ENCODE results near the gene CCNDBP1.
"Not testable (repeated sequence)": the region's sequence is repeated elsewhere in the genome, so short reads cannot be mapped to it uniquely, and the experiment has no call there.

Gene CCNDBP1

GRCh38 chr15:43194795-43195194 is 9.6 kb downstream of the CCNDBP1 start:
- DNase-seq, result no peak

- no peak for DNase-seq
These were observed 11.8 kb downstream of the CCNDBP1 start for GRCh38 chr15:43196760-43197548.

- not testable (repeated sequence) for DNase-seq
These were observed 12.6 kb downstream of the CCNDBP1 start for GRCh38 chr15:43197773-43198172.

- not testable (repeated sequence) for DNase-seq
These were observed 13.4 kb downstream of the CCNDBP1 start for GRCh38 chr15:43198556-43198955.

- DNase-seq, result no peak
These were observed 13.8 kb downstream of the CCNDBP1 start for GRCh38 chr15:43198992-43199391.

GRCh38 chr15:43199945-43200488 is 14.8 kb downstream of the CCNDBP1 start:
- no peak for DNase-seq

GRCh38 chr15:43204016-43204901 is 19.1 kb downstream of the CCNDBP1 start:
- peak in 2 of 3 experiments; percentile 1 to 11 for DNase-seq

GRCh38 chr15:43206054-43206453 is 20.9 kb downstream of the CCNDBP1 start:
- DNase-seq, result no peak

GRCh38 chr15:43207024-43207423 is 21.8 kb downstream of the CCNDBP1 start:
- DNase-seq, result no peak

GRCh38 chr15:43208052-43209002 is 23.1 kb downstream of the CCNDBP1 start:
- DNase-seq, result no peak

GRCh38 chr15:43209059-43209824 is 24.0 kb downstream of the CCNDBP1 start:
- no peak for DNase-seq

GRCh38 chr15:43210172-43210745 is 25.1 kb downstream of the CCNDBP1 start:
- no peak for DNase-seq

GRCh38 chr15:43210807-43211206 is 25.6 kb downstream of the CCNDBP1 start:
- DNase-seq, result no peak

GRCh38 chr15:43211224-43211735 is 26.1 kb downstream of the CCNDBP1 start:
- DNase-seq, result no peak

GRCh38 chr15:43212299-43212698 is 27.1 kb downstream of the CCNDBP1 start:
- no peak for DNase-seq

GRCh38 chr15:43212951-43213350 is 27.7 kb downstream of the CCNDBP1 start:
- no peak for DNase-seq

GRCh38 chr15:43213466-43213865 is 28.3 kb downstream of the CCNDBP1 start:
- DNase-seq, result no peak

GRCh38 chr15:43214169-43214568 is 29.0 kb downstream of the CCNDBP1 start:
- no peak for DNase-seq

GRCh38 chr15:43214592-43215295 is 29.5 kb downstream of the CCNDBP1 start:
- no peak for DNase-seq

- no peak for DNase-seq
These were observed 30.8 kb downstream of the CCNDBP1 start for GRCh38 chr15:43215961-43216360.
